Kasumi-1 (cell line): ENCODE results near the gene PCNT.
"Not testable (repeated sequence)": the region's sequence is repeated elsewhere in the genome, so short reads cannot be mapped to it uniquely, and the experiment has no call there.

Experiments
- DNase-seq, 2 experiments: peaks; one replicate each; lab custom pipeline; 2025; lab: John Stamatoyannopoulos, UW

PCNT gene

GRCh38 chr21:46361176-46361575 lies 37.2 kb downstream of the PCNT start:
- no peak for DNase-seq

GRCh38 chr21:46361935-46362334 lies 38.0 kb downstream of the PCNT start:
- no peak for DNase-seq

GRCh38 chr21:46362946-46363345 lies 39.0 kb downstream of the PCNT start:
- DNase-seq, result no peak

- DNase-seq, result no peak
These were observed 39.7 kb downstream of the PCNT start for GRCh38 chr21:46363698-46364097.

GRCh38 chr21:46366091-46366490 lies 42.1 kb downstream of the PCNT start:
- DNase-seq, result no peak

GRCh38 chr21:46366561-46366960 lies 42.6 kb downstream of the PCNT start:
- no peak for DNase-seq

- no peak for DNase-seq
These were observed 43.0 kb downstream of the PCNT start for GRCh38 chr21:46366966-46367365.

- DNase-seq, result peak; percentile 20 to 41
These were observed 44.8 kb downstream of the PCNT start for GRCh38 chr21:46368533-46369285.

- DNase-seq, result peak; percentile 88 to 90
These were observed 45.7 kb downstream of the PCNT start for GRCh38 chr21:46369520-46370235.

- no peak for DNase-seq
These were observed 47.5 kb downstream of the PCNT start for GRCh38 chr21:46371204-46372013.

GRCh38 chr21:46372014-46372485 lies 48.1 kb downstream of the PCNT start:
- no peak for DNase-seq

GRCh38 chr21:46372947-46373346 lies 49.0 kb downstream of the PCNT start:
- not testable (repeated sequence) for DNase-seq

- no peak for DNase-seq
These were observed 50.9 kb downstream of the PCNT start for GRCh38 chr21:46374761-46375389.

- no peak for DNase-seq
These were observed 51.7 kb downstream of the PCNT start for GRCh38 chr21:46375560-46376230.

GRCh38 chr21:46376231-46376628 lies 52.3 kb downstream of the PCNT start:
- DNase-seq, result no peak

- DNase-seq, result no peak
These were observed 53.0 kb downstream of the PCNT start for GRCh38 chr21:46376856-46377453.

GRCh38 chr21:46377789-46378188 lies 53.8 kb downstream of the PCNT start:
- DNase-seq, result no peak

GRCh38 chr21:46379105-46379504 lies 55.1 kb downstream of the PCNT start:
- DNase-seq, result no peak

GRCh38 chr21:46379691-46380090 lies 55.7 kb downstream of the PCNT start:
- DNase-seq, result no peak

GRCh38 chr21:46381541-46381940 lies 57.6 kb downstream of the PCNT start:
- DNase-seq, result no peak

GRCh38 chr21:46384556-46384955 lies 60.6 kb downstream of the PCNT start:
- DNase-seq, result no peak
